GM12874 (cell line): ENCODE measurements around the gene PDE4C.

Source experiments
- TF ChIP-seq, protein P1 (sequence below): IDR thresholded peaks from 2 replicates; pipeline ENCODE4 v1.5.1; 2011; ENCODE audit warnings: low read depth, mild to moderate bottlenecking, control low read depth, low read length, moderate library complexity; ENCODE audit not compliant: insufficient read depth

Gene PDE4C

GRCh38 chr19:18225355-18225701 lies 910 bp downstream of the PDE4C start:
- TF ChIP-seq, protein P1, sequence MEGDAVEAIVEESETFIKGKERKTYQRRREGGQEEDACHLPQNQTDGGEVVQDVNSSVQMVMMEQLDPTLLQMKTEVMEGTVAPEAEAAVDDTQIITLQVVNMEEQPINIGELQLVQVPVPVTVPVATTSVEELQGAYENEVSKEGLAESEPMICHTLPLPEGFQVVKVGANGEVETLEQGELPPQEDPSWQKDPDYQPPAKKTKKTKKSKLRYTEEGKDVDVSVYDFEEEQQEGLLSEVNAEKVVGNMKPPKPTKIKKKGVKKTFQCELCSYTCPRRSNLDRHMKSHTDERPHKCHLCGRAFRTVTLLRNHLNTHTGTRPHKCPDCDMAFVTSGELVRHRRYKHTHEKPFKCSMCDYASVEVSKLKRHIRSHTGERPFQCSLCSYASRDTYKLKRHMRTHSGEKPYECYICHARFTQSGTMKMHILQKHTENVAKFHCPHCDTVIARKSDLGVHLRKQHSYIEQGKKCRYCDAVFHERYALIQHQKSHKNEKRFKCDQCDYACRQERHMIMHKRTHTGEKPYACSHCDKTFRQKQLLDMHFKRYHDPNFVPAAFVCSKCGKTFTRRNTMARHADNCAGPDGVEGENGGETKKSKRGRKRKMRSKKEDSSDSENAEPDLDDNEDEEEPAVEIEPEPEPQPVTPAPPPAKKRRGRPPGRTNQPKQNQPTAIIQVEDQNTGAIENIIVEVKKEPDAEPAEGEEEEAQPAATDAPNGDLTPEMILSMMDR: no peak

DNA sequence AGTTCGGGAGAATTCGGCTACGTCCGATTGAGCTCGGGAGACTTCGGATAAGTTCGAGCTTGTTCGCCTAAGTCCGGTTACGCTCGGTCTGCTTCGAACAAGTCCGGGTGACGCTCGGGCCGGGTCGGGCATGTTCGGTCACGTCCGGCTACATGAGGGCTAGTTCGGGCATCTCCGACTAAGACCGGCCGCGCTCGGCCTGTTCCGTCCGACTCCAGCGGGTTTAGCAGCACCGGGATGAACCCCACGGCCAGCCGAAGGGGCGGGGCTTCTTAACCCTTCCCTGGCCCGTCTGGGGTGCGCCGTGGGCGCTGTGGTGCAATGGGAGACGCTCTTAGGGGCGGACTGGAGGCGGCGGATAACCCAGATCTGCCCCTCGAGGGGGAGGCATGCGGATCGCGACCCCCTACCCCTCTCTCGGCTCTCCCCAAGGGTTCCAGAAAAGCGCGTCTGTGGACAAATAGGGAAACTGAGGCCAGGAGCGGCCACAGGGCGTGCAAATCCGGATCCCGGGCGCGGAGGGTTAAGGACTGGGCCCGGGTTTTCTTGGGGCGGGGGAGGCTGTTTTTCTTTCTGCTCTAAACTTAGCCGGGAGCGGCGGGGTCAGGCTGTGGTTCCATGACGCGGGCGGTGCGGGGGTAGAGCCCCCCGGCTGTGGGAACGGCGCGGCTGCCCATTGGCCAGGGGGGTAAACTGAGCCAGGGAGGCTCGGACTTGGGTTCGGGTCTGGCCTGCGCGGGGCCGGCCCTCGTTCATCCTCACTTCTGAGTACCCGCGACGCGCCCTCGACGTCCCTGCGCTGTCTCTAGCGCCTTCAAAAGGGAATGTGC lies 1.5 kb downstream of the PDE4C start:
- TF ChIP-seq, protein P1: no peak

GRCh38 chr19:18223860-18224524 lies 2.2 kb downstream of the PDE4C start:
- TF ChIP-seq, protein P1: no peak

DNA sequence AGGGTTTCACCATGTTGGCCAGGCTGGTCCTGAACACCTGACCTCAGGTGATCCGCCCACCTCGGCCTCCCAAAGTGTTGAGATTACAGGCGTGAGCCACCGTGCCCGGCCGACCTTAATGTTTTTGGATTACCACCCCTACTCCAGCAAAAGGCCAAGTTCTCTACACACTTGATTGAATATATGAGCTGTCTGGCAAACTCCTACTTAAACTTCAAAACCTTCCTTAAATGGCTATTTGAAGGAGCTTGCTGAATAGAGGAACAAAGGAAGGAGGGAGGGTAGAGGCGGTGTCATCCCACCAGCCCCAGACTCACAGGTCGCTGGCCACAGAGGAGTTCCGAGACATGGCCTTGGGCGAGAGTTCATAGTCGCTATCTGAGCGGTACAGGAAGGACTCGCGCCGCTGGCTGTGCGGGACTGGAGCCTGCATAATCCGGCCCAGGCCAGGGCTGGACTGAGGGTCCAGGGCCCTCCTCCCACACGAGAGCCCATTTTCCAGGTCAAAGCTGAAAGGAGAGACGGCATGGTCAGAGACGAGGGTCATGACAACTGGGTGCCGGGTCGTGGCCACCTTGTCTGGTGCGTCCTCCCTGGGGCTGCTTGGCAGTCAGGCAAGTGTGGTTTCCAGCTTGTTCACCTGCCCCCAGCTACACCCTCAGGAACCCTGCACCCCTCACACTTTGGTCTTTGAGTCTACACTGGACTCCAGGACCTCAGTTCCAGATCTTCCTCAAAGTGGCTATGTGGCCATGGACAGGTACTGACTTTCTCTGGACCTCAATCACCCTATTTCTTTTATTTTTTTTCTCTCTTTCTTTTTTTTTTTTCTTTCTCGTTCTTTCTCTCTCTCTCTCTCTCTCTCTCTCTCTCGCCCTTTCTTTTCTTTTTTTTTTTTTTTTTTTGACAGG lies 4.2 kb downstream of the PDE4C start:
- TF ChIP-seq, protein P1: no peak

GRCh38 chr19:18220632-18221275 lies 5.5 kb downstream of the PDE4C start:
- TF ChIP-seq, protein P1: no peak

- TF ChIP-seq, protein P1: no peak
These were observed 6.2 kb downstream of the PDE4C start for GRCh38 chr19:18219911-18220631.
